ENCODE measurements around the gene LSM14A. TPM values are rescaled to one million over a fixed set of nuclear protein-coding genes. Genes with fewer than 3 reads are reported as not detected.

Gene LSM14A
- total and polyA plus RNA-seq, 9 of the 15 experiments (the other 6 are each of a cell fraction or from before 2014, with no cell fraction given): 19.5 to 150 (median 95.1) TPM

DNA sequence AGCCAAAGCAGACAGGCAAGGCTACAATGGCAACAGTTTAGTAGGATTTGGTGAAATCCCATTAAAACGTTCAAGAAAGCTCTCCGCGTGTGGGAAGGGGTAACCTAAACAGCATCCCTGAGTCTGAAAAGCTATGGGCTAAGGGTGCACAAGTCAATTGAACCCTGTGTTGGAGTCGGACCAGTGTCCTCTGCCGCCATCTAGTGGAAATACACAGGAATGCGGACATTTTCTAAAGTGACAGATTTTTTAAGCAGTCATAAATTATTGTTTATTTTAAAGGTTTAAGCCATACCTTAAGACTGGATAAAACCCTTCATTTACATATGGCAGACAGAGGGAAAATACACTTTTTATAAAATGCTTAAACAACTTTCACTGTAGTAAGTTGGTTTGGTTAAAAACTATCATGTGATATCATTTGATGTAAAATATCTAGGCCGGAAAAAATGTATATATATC lies 26.5 kb upstream of the LSM14A start (continued):
- TF ChIP-seq, protein P1, sequence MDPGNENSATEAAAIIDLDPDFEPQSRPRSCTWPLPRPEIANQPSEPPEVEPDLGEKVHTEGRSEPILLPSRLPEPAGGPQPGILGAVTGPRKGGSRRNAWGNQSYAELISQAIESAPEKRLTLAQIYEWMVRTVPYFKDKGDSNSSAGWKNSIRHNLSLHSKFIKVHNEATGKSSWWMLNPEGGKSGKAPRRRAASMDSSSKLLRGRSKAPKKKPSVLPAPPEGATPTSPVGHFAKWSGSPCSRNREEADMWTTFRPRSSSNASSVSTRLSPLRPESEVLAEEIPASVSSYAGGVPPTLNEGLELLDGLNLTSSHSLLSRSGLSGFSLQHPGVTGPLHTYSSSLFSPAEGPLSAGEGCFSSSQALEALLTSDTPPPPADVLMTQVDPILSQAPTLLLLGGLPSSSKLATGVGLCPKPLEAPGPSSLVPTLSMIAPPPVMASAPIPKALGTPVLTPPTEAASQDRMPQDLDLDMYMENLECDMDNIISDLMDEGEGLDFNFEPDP (CRISPR knock-in tag; IDR thresholded peaks at IDR 0.05): no peak
- TF ChIP-seq RBM17 (IDR thresholded peaks at IDR 0.05; ENCODE audit: borderline replicate concordance, low read depth, low read length) (no peak), ZNF175 (CRISPR knock-in tag; IDR thresholded peaks at IDR 0.05; ENCODE audit: low read depth) (no peak), ZNF444 (CRISPR knock-in tag; IDR thresholded peaks at IDR 0.05) (no peak), ZNF41 (CRISPR knock-in tag; conservative IDR thresholded peaks at IDR 0.05) (no peak), ZNF76 (CRISPR knock-in tag; IDR thresholded peaks at IDR 0.05; ENCODE audit: borderline replicate concordance) (no peak), HLTF (IDR thresholded peaks at IDR 0.05) (no peak), CHD4 (IDR thresholded peaks at IDR 0.05; ENCODE audit: insufficient read depth, insufficient replicate concordance, low read depth, low read length, poor library complexity, severe bottlenecking) (no peak), DNMT1 (IDR thresholded peaks at IDR 0.05) (no peak), ZNF436 (CRISPR knock-in tag; IDR thresholded peaks at IDR 0.05) (no peak), ZC3H11A (IDR thresholded peaks at IDR 0.05; ENCODE audit: low read depth, low read length) (no peak), MTA2 (IDR thresholded peaks at IDR 0.05; ENCODE audit: low read depth) (no peak), RFX5 (IDR thresholded peaks at IDR 0.05; ENCODE audit: low read depth, low read length) (no peak), SRSF3 (IDR thresholded peaks at IDR 0.05; ENCODE audit: insufficient read depth, low read length) (no peak), ZNF347 (CRISPR knock-in tag; IDR thresholded peaks at IDR 0.05; ENCODE audit: low read depth) (no peak), IRF2 (CRISPR knock-in tag; IDR thresholded peaks at IDR 0.05) (no peak), SMARCA5 (IDR thresholded peaks at IDR 0.05) (no peak), CEBPG (CRISPR knock-in tag; IDR thresholded peaks at IDR 0.05) (no peak), CEBPG (tag; conservative IDR thresholded peaks at IDR 0.05 in 1 of 2, IDR thresholded peaks at IDR 0.05 in 1 of 2) (no peak), RBM22 (IDR thresholded peaks at IDR 0.05; ENCODE audit: low read depth, low read length, poor library complexity, severe bottlenecking) (no peak), NR2F6 (CRISPR knock-in tag; IDR thresholded peaks at IDR 0.05) (no peak)

All from K562 (cell line).